GM08714 (cell line): Measurements from ENCODE around the gene HSPA1L.
"Not testable (repeated sequence)": the region's sequence is repeated elsewhere in the genome, so short reads cannot be mapped to it uniquely, and the experiment has no call there.

Experiments
- H3K4me3 ChIP-seq: fragments of 200-500 bp; sonication (Bioruptor generic); 2 replicates; pipeline ENCODE4 v1.5.1; 2014; ENCODE audit warnings: mild to moderate bottlenecking, low read length, inconsistent platforms
- ZNF274 ChIP-seq: IDR thresholded peaks from 2 replicates; pipeline ENCODE4 v1.6.1; 2012; ENCODE audit warnings: mild to moderate bottlenecking, low read depth, low read length

The HSPA1L gene

GRCh38 chr6:31815025-31815838 is at the start of gene HSPA1L, which contains the start of gene HSPA1A:
HSPA1L (minus strand) TSS chr6:31815283; CDS start chr6:31811972, 3,311 bp downstream.
HSPA1A (plus strand) TSS chr6:31815543; CDS start chr6:31815757, 214 bp downstream.
- TF ChIP-seq ZNF274, result no peak
- H3K4me3 ChIP-seq, result peak within 1 kb of the TSS; percentile 66

GRCh38 chr6:31864818-31865204 is 49.7 kb upstream of the HSPA1L start:
- H3K4me3 ChIP-seq, result no peak overlapping the region
- TF ChIP-seq ZNF274, result no peak

GRCh38 chr6:31864123-31864562 is 49.1 kb upstream of the HSPA1L start:
- peak overlapping the region; percentile 71 for H3K4me3 ChIP-seq

- peak within 1 kb of the TSS; percentile 72 for H3K4me3 ChIP-seq
- no peak for TF ChIP-seq ZNF274
These were observed 47.5 kb upstream of the HSPA1L start, which contains the start of gene NEU1 for GRCh38 chr6:31862344-31863235. NEU1 (minus strand) TSS chr6:31862821; CDS start chr6:31862776, 45 bp downstream.

- TF ChIP-seq ZNF274, result no peak
- peak overlapping the region; percentile 72 for H3K4me3 ChIP-seq
These were observed 46.8 kb upstream of the HSPA1L start for GRCh38 chr6:31861919-31862343.

GRCh38 chr6:31861150-31861549 is 46.1 kb upstream of the HSPA1L start:
- TF ChIP-seq ZNF274, result no peak
- H3K4me3 ChIP-seq, result no peak overlapping the region

GRCh38 chr6:31860349-31860748 is 45.3 kb upstream of the HSPA1L start:
- TF ChIP-seq ZNF274, result no peak

GRCh38 chr6:31859923-31860322 is 44.8 kb upstream of the HSPA1L start:
- no peak overlapping the region for H3K4me3 ChIP-seq
- no peak for TF ChIP-seq ZNF274

More at GRCh38 chr6:31860349-31860748, 45.3 kb upstream of the HSPA1L start:
- no peak overlapping the region for H3K4me3 ChIP-seq

- H3K4me3 ChIP-seq, result no peak overlapping the region
These were observed 43.6 kb upstream of the HSPA1L start for GRCh38 chr6:31858707-31859106.

GRCh38 chr6:31857774-31858173 is 42.7 kb upstream of the HSPA1L start:
- H3K4me3 ChIP-seq, result not testable (repeated sequence)

More at GRCh38 chr6:31858707-31859106, 43.6 kb upstream of the HSPA1L start:
- no peak for TF ChIP-seq ZNF274

GRCh38 chr6:31851980-31852718 is 37.1 kb upstream of the HSPA1L start:
- H3K4me3 ChIP-seq, result not testable (repeated sequence)

GRCh38 chr6:31851485-31851832 is 36.4 kb upstream of the HSPA1L start:
- TF ChIP-seq ZNF274, result no peak

GRCh38 chr6:31850765-31851484 is 35.8 kb upstream of the HSPA1L start:
- no peak overlapping the region for H3K4me3 ChIP-seq
- no peak for TF ChIP-seq ZNF274

More at GRCh38 chr6:31851485-31851832, 36.4 kb upstream of the HSPA1L start:
- H3K4me3 ChIP-seq, result no peak overlapping the region; the same call in 1 of the 2 replicates
